Gastrocnemius medialis (tissue), 4 donors: ENCODE results near the gene ATP6AP1.
"Not testable (repeated sequence)": the region's sequence is repeated elsewhere in the genome, so short reads cannot be mapped to it uniquely, and the experiment has no call there.

ENCODE experiments used
- CTCF ChIP-seq, 5 experiments: fragments of 450-650 bp in 3 of 5; fragments of 200-600 bp in 2 of 5; sonication (generic) in 2 of 5; IDR thresholded peaks in 4 of 5; conservative IDR thresholded peaks in 1 of 5; 1 replicate in 4 of 5; 2 replicates in 1 of 5; pipeline ENCODE4 v1.5.1; 2016 to 2019; ENCODE audit warnings: antibody characterized with exemption in 5 of 5, mild to moderate bottlenecking in 3 of 5, moderate library complexity in 3 of 5
- POLR2A ChIP-seq, 2 donors: fragments of 450-650 bp; IDR thresholded peaks; one replicate each; pipeline ENCODE4 v1.6.1; 2017; ENCODE audit warnings: antibody characterized with exemption in 2 of 2, mild to moderate bottlenecking in 2 of 2, moderate library complexity in 2 of 2

- not testable (repeated sequence) for TF ChIP-seq CTCF (IDR thresholded peaks at IDR 0.05 in 4 of 5, conservative IDR thresholded peaks at IDR 0.05 in 1 of 5); POLR2A (IDR thresholded peaks at IDR 0.05)
Observed at GRCh38 chrX:154388649-154389048, 39.8 kb upstream of the ATP6AP1 start.
